Measurements from ENCODE around the gene ERC2.

ERC2 gene

GRCh38 chr3:55658690-55659562, 809.3 kb downstream of the ERC2 start:
- no peak for FAIRE-seq

- no peak for FAIRE-seq
Observed at GRCh38 chr3:55658270-55658669, 810.0 kb downstream of the ERC2 start.

GRCh38 chr3:55655544-55655943, 812.7 kb downstream of the ERC2 start:
- FAIRE-seq: no peak

GRCh38 chr3:55654123-55654760, 814.0 kb downstream of the ERC2 start:
- no peak for FAIRE-seq

GRCh38 chr3:55651011-55651410, 817.3 kb downstream of the ERC2 start:
- no peak for FAIRE-seq

DNA sequence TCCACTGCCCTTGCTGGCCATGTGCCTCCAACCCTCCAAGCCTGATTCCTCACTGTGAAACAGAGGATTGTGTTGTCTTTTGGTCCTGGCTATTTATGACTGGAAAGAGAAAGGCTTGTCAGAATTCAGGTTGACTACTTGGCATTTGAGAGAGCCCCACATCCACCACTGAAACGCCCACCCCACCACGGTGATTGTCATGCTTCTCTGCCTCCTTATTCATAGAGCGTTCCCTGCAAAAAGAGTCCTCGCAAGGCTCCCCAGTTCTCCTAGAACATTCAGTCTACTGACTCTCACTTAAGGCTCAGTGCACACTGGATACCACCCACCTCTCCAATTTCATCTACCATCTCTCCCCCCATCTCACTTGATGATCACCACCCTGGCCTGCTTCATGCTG, 818.3 kb downstream of the ERC2 start:
- no peak for FAIRE-seq

DNA sequence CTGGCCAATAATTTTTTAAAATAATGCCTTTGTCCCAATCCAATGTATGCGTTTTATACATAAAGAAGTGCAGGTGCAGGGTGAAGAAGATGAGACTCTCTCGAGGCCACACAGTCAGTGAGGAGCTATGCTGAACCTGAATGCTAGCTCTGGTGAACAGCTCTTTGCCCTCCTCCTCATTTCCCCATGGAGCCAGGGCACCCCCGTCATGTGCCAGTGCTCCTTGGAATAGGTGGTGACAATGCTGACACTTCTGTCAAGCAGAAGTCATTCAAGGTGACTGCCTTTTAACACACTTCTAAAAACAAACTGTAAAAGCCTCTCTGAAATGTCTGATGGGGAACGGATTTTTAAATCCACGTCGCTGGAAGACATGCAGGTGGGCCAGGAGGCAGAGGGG, 818.7 kb downstream of the ERC2 start:
- FAIRE-seq: no peak

- no peak for FAIRE-seq
Observed at GRCh38 chr3:55648591-55649318, 819.5 kb downstream of the ERC2 start.

- FAIRE-seq: no peak
Observed at GRCh38 chr3:55647670-55648069, 820.6 kb downstream of the ERC2 start.

- no peak for FAIRE-seq
Observed at GRCh38 chr3:55647063-55647462, 821.2 kb downstream of the ERC2 start.

- no peak for FAIRE-seq
Observed at GRCh38 chr3:55646121-55646520, 822.1 kb downstream of the ERC2 start.

DNA sequence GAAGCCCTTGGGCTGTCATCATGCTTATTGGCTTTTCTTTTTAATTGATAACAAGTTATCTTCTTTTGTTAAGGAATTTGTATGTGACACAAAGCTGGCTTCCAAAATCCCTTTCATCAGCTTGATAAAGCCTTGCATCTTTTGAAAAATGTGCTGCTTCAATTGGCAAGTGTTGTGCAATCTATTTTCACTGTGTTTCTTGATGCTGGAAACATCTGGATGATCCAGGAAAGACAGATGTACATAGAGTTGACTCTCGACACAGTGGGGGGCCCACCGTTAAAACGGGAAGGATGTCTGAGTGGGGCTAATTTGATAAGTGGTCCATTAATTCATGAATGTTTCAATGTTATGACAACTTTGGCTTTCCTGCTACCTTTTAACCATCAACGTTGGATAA, 822.8 kb downstream of the ERC2 start:
- FAIRE-seq: no peak

GRCh38 chr3:55643283-55643682, 825.0 kb downstream of the ERC2 start:
- FAIRE-seq: no peak

GRCh38 chr3:55641964-55642363, 826.3 kb downstream of the ERC2 start:
- FAIRE-seq: no peak

DNA sequence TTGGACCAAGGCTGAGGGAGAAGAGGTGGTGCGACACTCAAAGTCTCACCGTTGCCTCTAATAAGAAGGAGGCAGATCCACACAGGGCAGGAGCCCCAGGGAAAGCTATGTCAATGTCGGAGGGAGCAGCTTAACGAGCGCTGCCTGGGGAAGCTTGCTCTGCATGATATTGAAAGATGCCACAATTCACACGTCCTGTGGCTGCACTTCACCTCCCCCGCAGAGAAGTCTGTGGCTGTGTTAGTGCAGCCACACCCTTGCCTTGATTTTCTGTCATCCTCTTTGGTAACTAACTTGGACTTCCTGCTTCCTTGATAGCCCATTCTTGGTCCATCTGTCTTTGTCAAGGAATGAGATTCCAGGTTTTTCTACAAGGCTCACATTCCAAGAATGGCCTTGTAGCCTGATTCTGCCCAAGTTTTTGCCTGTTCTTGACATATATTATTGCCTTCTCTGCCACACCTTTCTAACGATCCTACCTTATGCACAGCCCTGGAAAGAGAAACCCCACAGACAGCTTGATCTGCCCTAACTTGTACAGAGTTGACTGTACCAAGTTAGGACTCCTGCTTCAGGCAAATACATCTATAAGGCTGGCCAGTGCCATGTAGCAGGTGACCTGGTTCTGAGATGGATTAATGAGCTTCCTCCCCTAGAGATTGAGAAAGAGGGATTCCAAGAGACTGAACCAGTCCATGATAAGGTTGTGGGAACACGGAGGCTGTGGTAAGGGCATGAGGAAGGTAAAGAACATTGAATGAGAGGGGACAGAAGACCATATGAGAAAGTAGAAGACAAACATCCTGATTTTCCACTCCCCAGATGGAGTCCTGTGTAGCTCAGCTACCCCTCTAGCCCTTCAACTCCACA, 828.1 kb downstream of the ERC2 start:
- FAIRE-seq: no peak

GRCh38 chr3:55639143-55639542, 829.1 kb downstream of the ERC2 start:
- FAIRE-seq: no peak

DNA sequence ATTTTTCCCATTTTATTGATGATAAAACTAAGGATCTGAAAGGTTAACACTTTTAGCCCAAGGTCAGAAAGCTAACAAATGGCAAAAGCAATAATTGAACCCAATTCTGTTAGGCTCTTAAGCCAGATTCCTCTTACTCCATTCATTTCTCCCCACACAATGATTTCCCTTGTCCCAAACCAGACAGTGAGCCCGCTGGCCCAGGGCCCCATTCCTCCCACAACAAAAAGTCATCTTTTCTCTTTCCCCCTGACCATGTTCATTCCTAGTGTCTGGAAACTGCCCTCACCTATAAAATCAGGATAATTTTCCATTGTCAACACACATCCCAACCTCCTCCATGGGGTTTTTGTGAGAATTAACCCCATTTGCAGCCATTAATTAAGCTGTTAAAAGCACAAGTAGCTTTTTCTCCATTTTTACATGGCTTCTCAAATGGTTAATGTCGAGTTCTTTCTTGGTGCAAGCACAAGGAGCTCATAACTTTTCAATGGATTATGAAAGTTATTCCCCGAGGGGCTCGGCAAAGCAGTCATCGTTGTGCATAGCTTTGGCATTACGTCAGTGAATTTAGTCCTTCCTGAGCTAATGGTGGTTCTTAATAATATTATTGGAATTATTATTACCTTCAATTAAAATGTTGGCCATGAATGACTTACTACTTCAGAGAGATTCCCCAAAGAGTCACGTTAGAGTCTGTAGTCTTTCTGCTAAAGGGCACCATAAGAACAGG, 830.2 kb downstream of the ERC2 start:
- no peak for FAIRE-seq

GRCh38 chr3:55636300-55637195, 831.7 kb downstream of the ERC2 start:
- FAIRE-seq: no peak

GRCh38 chr3:55634345-55634744, 833.9 kb downstream of the ERC2 start:
- no peak for FAIRE-seq

DNA sequence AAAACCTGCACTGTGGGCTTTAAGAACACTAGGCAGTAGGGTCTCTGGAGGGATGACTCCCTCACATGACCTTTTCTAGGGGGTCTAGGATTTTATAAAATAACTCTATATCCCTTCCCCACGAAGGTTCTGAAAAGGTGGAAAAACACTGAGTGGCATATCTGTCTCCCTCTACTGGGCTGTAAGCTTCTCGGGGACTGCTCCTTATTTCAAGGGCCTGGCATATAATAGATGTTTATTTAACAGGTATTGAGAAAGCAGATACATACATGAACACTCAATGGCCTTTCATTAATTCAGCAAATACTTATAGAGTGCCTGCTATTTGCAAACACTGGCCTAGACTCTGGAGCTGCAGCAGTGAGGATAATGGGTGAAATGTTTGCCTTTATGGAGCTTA, 834.9 kb downstream of the ERC2 start:
- FAIRE-seq: no peak

Data from endometrium (tissue), 2 donors.